Measurements from ENCODE around the gene UBC.
"Not testable (repeated sequence)": the region's sequence is repeated elsewhere in the genome, so short reads cannot be mapped to it uniquely, and the experiment has no call there.

Gene UBC

GRCh38 chr12:124884587-124885438, 29.6 kb downstream of the UBC start:
- DNase-seq (ENCODE audit: low spot score): no peak

GRCh38 chr12:124883263-124884130, 31.0 kb downstream of the UBC start:
- no peak for DNase-seq (ENCODE audit: low spot score)

- no peak for DNase-seq (ENCODE audit: low spot score)
Observed at GRCh38 chr12:124881123-124881522, 33.3 kb downstream of the UBC start.

- DNase-seq (ENCODE audit: low spot score): not testable (repeated sequence)
Observed at GRCh38 chr12:124880335-124880734, 34.1 kb downstream of the UBC start.

- DNase-seq (ENCODE audit: low spot score): no peak
Observed at GRCh38 chr12:124878795-124879516, 35.5 kb downstream of the UBC start.

GRCh38 chr12:124877423-124877822, 37.0 kb downstream of the UBC start:
- DNase-seq (ENCODE audit: low spot score): no peak

- no peak for DNase-seq (ENCODE audit: low spot score)
Observed at GRCh38 chr12:124876171-124876570, 38.3 kb downstream of the UBC start.

- DNase-seq (ENCODE audit: low spot score): no peak
Observed at GRCh38 chr12:124875803-124876132, 38.7 kb downstream of the UBC start.

GRCh38 chr12:124874988-124875802, 39.3 kb downstream of the UBC start:
- no peak for DNase-seq (ENCODE audit: low spot score)

- no peak for DNase-seq (ENCODE audit: low spot score)
Observed at GRCh38 chr12:124874188-124874587, 40.3 kb downstream of the UBC start.

GRCh38 chr12:124872068-124872719, 42.3 kb downstream of the UBC start:
- no peak for DNase-seq (ENCODE audit: low spot score)

GRCh38 chr12:124871297-124871696, 43.2 kb downstream of the UBC start:
- DNase-seq (ENCODE audit: low spot score): no peak

GRCh38 chr12:124870515-124870914, 43.9 kb downstream of the UBC start:
- DNase-seq (ENCODE audit: low spot score): no peak

GRCh38 chr12:124869059-124869665, 45.3 kb downstream of the UBC start:
- DNase-seq (ENCODE audit: low spot score): peak; percentile 72

GRCh38 chr12:124868252-124869058, 46.0 kb downstream of the UBC start:
- DNase-seq (ENCODE audit: low spot score): no peak

GRCh38 chr12:124867401-124867930, 47.0 kb downstream of the UBC start:
- DNase-seq (ENCODE audit: low spot score): no peak

- no peak for DNase-seq (ENCODE audit: low spot score)
Observed at GRCh38 chr12:124866883-124867400, 47.5 kb downstream of the UBC start.

- no peak for DNase-seq (ENCODE audit: low spot score)
Observed at GRCh38 chr12:124866195-124866882, 48.1 kb downstream of the UBC start.

- no peak for DNase-seq (ENCODE audit: low spot score)
Observed at GRCh38 chr12:124865728-124866127, 48.7 kb downstream of the UBC start.
